GM12872 (cell line): ENCODE measurements around the gene LEKR1.

Experiments
- CTCF ChIP-seq: IDR thresholded peaks from 3 replicates; pipeline ENCODE4 v1.5.1; 2011; ENCODE audit warnings: low read depth, mild to moderate bottlenecking, low read length, moderate library complexity; ENCODE audit not compliant: insufficient read depth

LEKR1 gene

DNA sequence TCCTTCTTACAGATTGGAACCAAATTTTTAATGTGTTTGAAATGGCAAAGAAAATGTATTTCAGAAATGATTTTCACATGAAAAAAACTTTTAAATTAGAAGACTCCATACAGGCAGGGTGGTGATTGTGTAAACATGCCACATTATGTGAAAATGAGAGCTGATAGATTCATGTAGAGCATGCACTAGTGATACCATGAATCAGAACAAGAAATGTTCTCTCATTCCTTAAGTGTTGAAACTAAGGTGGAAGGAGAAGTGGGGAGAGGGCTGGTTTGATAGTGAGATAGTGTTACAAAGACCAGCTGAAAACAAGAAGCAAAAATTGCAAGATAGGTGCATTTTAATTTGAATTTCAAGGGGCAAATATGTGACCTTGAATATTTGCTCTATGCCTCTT, 233.5 kb downstream of the LEKR1 start:
- no peak for TF ChIP-seq CTCF

DNA sequence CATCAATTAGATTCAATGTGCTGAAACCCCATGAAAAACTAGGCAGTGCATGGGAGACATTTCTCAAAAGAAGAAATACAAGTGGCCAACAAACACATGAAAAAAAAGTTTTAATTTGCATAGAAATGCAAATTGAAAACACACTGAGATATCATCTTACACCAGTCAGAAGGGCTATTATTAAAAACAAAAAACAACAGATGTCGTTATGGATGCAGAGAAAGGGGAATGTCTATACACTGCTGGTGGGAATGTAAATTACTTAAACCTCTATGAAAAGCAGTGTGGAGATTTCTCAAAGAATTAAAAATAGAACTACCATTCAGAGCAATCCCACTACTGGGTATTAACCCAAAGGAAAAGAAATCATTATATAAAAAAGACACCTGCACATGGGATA, 235.1 kb downstream of the LEKR1 start:
- no peak for TF ChIP-seq CTCF

DNA sequence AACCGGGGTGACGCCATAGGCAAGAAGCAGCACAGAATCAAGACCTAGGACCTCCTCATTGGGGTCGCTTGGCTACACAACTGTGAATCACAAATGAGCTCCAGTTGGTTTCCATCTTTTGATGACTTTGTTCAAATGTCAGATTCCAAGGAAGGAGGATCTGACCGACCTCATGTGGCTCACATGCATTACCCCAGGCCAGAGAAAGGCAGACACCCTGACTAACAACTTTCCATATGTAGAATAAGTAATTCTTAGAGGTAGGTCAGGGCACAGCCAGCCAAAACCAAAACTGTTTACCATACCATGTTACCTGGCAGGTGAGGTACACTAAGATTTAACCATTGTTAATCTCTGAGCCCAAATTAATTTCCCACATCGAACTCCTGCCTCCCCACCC, 237.3 kb downstream of the LEKR1 start:
- no peak for TF ChIP-seq CTCF

- no peak for TF ChIP-seq CTCF
Measured at GRCh38 chr3:157063926-157064325, 237.8 kb downstream of the LEKR1 start.

DNA sequence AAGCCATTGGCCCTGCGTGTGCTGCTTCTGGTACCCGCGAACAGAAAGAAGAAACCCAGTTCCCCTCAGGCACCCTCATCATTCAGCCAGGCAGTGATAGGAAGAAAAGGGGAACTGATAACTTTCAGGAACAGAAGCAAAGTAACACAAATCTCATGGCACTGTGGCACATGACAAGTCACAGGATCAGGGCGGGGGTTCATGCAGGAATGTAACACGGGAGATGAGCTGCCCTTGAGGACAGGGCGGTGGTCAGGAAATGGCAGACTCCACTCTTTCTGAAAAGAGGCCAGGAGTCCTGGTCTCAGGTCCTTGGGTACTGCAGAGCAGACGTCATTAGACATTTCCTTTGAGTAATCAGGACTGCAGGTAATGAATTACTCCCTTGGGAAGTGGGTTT, 238.2 kb downstream of the LEKR1 start:
- TF ChIP-seq CTCF = no peak

DNA sequence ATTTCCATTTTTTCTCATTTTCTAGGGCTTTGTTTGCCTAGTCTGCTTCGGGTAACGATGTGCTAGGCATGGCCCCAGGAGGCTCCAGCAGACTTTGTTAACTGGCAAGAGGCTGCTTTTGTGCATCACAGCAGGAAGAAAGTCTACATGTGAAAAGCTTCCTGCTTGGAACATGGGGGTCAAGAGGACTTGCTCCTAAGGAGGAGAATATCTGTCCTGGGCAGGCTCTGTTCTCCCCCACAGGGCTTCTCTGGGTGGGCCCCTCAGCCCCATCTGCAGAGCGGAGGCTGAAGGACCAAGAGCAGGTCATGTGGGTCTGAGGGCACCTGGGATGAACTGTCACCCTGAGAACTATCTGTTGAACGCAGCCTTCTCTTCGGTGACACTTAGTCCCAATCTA, 239.0 kb downstream of the LEKR1 start:
- TF ChIP-seq CTCF = no peak

DNA sequence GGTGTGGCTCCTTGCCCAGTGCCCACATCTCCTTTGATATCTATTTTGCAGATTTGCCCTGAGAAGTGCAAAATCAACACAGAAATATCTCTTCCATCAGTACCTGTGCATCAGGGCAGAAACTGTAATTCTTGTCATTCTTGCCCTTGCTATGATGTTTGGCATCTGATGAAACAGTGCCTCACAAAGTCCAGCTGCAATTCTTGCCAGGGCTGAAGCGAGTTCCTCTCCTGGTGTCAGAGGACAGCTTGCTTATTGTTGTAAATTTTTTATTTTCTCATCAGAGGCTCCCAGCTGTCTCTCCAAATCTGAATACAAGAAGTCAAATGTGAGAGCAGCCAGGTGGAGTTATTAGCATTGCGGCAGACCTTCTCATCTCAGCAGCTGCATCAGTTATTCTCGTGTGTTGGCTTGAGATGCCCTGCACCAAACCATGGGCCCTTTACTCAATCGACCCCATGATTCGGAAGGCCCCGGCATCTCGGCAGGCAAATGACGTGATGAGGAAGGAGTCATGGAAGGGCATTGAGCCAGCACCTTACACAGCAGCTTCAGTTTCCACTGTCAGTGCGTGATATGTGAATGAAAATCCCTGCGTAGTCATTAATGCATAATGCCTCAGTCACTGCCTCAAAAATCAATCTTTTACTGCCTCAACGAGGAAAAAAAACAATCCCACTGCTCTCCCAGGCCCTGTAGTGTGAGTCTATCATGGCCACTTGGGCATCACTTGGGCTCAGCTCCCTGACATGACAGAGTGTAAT, 240.4 kb downstream of the LEKR1 start:
- no peak for TF ChIP-seq CTCF

GRCh38 chr3:157067114-157067513, 241.0 kb downstream of the LEKR1 start:
- TF ChIP-seq CTCF = no peak
